Measurements from ENCODE around the gene FAM234A. TPM values are rescaled to one million over a fixed set of nuclear protein-coding genes. Genes with fewer than 3 reads are reported as not detected.

FAM234A gene
- total RNA-seq, 1 experiment from 2014 or later, result 72.4 TPM

DNA sequence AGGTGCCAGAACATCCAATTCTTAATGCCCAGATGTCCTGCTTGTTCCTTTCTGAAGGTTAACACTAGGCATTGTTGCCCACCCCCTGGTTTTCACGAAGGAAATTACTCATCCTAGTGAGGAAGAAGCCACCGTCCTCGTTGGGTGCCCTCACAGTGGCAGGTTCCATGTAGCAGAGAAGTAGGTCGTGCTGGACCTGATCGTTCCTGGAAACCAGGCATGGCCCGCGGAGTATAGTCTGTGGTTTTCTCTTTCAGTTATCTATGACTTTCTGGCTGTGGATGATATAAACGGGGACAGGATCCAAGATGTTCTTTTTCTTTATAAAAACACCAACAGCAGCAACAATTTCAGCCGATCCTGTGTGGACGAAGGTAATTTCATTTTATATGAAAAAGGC lies 24.6 kb downstream of the FAM234A start:
- Histone ChIP-seq H3K9me3 (ENCODE audit: low read depth, low read length, poor library complexity, severe bottlenecking) (no peaks in the 10 kb centered on the region), H3K4me1 (ENCODE audit: insufficient read depth, low read length, poor library complexity, severe bottlenecking) (no peaks in the 10 kb centered on the region), H3K27me3 (replicated peaks; ENCODE audit: insufficient read depth, low read depth, low read length, poor library complexity) (no peaks in the 10 kb centered on the region), H3K36me3 (ENCODE audit: insufficient read depth, low read length, poor library complexity, severe bottlenecking) (peaks cover 15% of the 10 kb centered on the region), H3K27ac (ENCODE audit: low read depth, low read length, poor library complexity, severe bottlenecking) (no peak overlapping the region), H3K4me3 (ENCODE audit: low read depth, low read length, poor library complexity, severe bottlenecking) (no peak overlapping the region)
- POLR2A ChIA-PET (ENCODE audit: low non-redundant PET), result no interaction called here
- CTCF ChIA-PET, result no interaction called here
- intact Hi-C loops (cut with micrococcal nuclease; ENCODE audit: unreplicated experiment), result no loop called here
- TF ChIP-seq EZH2 (IDR thresholded peaks at IDR 0.05; ENCODE audit: borderline replicate concordance, low read depth, low read length, poor library complexity, severe bottlenecking), result no peak
- TF ChIP-seq, protein P1, sequence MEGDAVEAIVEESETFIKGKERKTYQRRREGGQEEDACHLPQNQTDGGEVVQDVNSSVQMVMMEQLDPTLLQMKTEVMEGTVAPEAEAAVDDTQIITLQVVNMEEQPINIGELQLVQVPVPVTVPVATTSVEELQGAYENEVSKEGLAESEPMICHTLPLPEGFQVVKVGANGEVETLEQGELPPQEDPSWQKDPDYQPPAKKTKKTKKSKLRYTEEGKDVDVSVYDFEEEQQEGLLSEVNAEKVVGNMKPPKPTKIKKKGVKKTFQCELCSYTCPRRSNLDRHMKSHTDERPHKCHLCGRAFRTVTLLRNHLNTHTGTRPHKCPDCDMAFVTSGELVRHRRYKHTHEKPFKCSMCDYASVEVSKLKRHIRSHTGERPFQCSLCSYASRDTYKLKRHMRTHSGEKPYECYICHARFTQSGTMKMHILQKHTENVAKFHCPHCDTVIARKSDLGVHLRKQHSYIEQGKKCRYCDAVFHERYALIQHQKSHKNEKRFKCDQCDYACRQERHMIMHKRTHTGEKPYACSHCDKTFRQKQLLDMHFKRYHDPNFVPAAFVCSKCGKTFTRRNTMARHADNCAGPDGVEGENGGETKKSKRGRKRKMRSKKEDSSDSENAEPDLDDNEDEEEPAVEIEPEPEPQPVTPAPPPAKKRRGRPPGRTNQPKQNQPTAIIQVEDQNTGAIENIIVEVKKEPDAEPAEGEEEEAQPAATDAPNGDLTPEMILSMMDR (conservative IDR thresholded peaks at IDR 0.05; ENCODE audit: low read depth, low read length), result no peak
- no peak for DNase-seq (ENCODE audit: low spot score)
- no TSS peak for BruUV-seq (replicated peaks)

DNA sequence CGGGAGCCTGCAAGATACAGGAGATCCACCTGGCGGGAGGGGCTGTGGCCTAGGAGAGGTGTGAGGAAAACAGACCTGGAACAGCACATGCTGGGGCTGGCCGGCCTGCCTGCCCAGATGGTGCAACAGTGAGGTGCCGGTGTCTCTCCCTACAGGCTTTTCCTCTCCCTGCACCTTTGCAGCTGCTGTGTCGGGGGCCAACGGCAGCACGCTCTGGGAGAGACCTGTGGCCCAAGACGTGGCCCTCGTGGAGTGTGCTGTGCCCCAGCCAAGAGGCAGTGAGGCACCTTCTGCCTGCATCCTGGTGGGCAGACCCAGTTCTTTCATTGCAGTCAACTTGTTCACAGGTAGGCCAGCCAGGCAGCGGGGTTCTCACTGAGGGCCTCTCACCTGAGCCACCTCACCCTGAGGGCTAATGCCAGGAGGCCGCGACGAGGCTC lies 25.2 kb downstream of the FAM234A start:
- ChIA-PET POLR2A (ENCODE audit: low non-redundant PET) (no interaction called here), CTCF (no interaction called here)
- Histone ChIP-seq H3K27ac (ENCODE audit: low read depth, low read length, poor library complexity, severe bottlenecking) (no peak overlapping the region), H3K27me3 (replicated peaks; ENCODE audit: insufficient read depth, low read depth, low read length, poor library complexity) (no peaks in the 10 kb centered on the region), H3K4me1 (ENCODE audit: insufficient read depth, low read length, poor library complexity, severe bottlenecking) (no peaks in the 10 kb centered on the region), H3K4me3 (ENCODE audit: low read depth, low read length, poor library complexity, severe bottlenecking) (no peak overlapping the region), H3K36me3 (ENCODE audit: insufficient read depth, low read length, poor library complexity, severe bottlenecking) (peaks cover 14% of the 10 kb centered on the region), H3K9me3 (ENCODE audit: low read depth, low read length, poor library complexity, severe bottlenecking) (no peaks in the 10 kb centered on the region)
- DNase-seq (ENCODE audit: low spot score), result no peak
- TF ChIP-seq, protein P1 (conservative IDR thresholded peaks at IDR 0.05; ENCODE audit: low read depth, low read length), result no peak
- TF ChIP-seq EZH2 (IDR thresholded peaks at IDR 0.05; ENCODE audit: borderline replicate concordance, low read depth, low read length, poor library complexity, severe bottlenecking), result no peak
- BruUV-seq (replicated peaks), result no TSS peak
- intact Hi-C loops (cut with micrococcal nuclease; ENCODE audit: unreplicated experiment), result no loop called here

DNA sequence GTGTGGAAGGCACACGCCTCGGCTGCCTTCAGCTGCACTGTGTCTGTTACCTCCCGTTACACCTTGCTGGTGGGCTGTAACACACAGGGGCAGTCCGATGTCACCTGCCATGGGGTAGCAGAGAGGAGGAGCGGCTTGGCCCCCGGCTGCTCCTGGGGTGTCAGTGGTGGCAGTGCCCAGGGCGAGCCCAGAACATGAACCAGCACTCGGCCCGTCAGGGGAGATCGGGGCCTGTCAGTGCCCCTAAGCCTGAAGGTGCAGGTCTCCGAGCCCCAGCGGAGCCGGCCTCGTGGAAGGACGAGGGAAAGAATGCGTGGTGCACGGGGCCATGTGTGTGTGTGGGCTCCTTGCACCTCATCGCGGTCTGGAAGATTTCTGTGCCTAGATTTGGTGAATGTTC lies 25.7 kb downstream of the FAM234A start:
- H3K27me3 ChIP-seq (replicated peaks; ENCODE audit: insufficient read depth, low read depth, low read length, poor library complexity), result no peaks in the 10 kb centered on the region
- ChIA-PET CTCF (no interaction called here), POLR2A (ENCODE audit: low non-redundant PET) (no interaction called here)
- no peak for DNase-seq (ENCODE audit: low spot score)
- no peak overlapping the region for H3K4me3 ChIP-seq (ENCODE audit: low read depth, low read length, poor library complexity, severe bottlenecking)
- no peak overlapping the region for H3K27ac ChIP-seq (ENCODE audit: low read depth, low read length, poor library complexity, severe bottlenecking)
- TF ChIP-seq, protein P1 (conservative IDR thresholded peaks at IDR 0.05; ENCODE audit: low read depth, low read length), result no peak
- no peak for TF ChIP-seq EZH2 (IDR thresholded peaks at IDR 0.05; ENCODE audit: borderline replicate concordance, low read depth, low read length, poor library complexity, severe bottlenecking)
- no peaks in the 10 kb centered on the region for H3K9me3 ChIP-seq (ENCODE audit: low read depth, low read length, poor library complexity, severe bottlenecking)
- H3K36me3 ChIP-seq (ENCODE audit: insufficient read depth, low read length, poor library complexity, severe bottlenecking), result peaks cover 14% of the 10 kb centered on the region
- no peaks in the 10 kb centered on the region for H3K4me1 ChIP-seq (ENCODE audit: insufficient read depth, low read length, poor library complexity, severe bottlenecking)
- intact Hi-C loops (cut with micrococcal nuclease; ENCODE audit: unreplicated experiment), result no loop called here
- BruUV-seq (replicated peaks), result no TSS peak

Measured in A673 (cell line).